Cardiac muscle cell (in vitro differentiated cells and primary cell): ENCODE measurements around the gene CUX1. TPM values are rescaled to one million over a fixed set of nuclear protein-coding genes. Genes with fewer than 3 reads are reported as not detected.

Source experiments
- DNase-seq, 2 donors: peaks; one replicate each; pipeline versions ENCODE4 v3.0.0 to v3.0.0-alpha.2; 2010 to 2017; ENCODE audit warnings: low read depth in 1 of 2, low spot score in 1 of 2
- H3K27ac ChIP-seq: fragments of 200-600 bp; sonication (generic); 2 replicates; pipeline ENCODE4 v1.5.1; 2016
- H3K27me3 ChIP-seq: fragments of 200-600 bp; sonication (generic); 2 replicates; pipeline ENCODE4 v1.6.0; 2016; ENCODE audit warnings: control low read depth
- H3K36me3 ChIP-seq: fragments of 200-600 bp; sonication (generic); 2 replicates; pipeline ENCODE4 v1.5.1; 2016; ENCODE audit warnings: control low read depth
- H3K4me1 ChIP-seq: fragments of 200-600 bp; sonication (generic); 2 replicates; pipeline ENCODE4 v1.8.1; 2017; ENCODE audit warnings: low read depth, mild to moderate bottlenecking, mixed run types
- H3K4me3 ChIP-seq: fragments of 200-600 bp; sonication (generic); 2 replicates; pipeline ENCODE4 v1.5.1; 2016; ENCODE audit warnings: mild to moderate bottlenecking
- H3K9me3 ChIP-seq: fragments of 200-600 bp; sonication (generic); 2 replicates; pipeline ENCODE4 v1.5.1; 2017; ENCODE audit warnings: low read depth, mild to moderate bottlenecking, control low read depth
- CTCF ChIP-seq: IDR thresholded peaks from 2 replicates; pipeline ENCODE4 v1.5.1; 2012; ENCODE audit warnings: low read depth, mild to moderate bottlenecking, low read length
- polyA plus RNA-seq: library from polyadenylated mRNA; unstranded; fragments of >200 nt; fragmentation: Nextera tagmentation; extraction: Ambion mirVana; gene quantifications from 2 replicates; pipeline ENCODE4 v1.2.1, GENCODE V29; 2016
- total RNA-seq: library from RNA; depleted of rRNA; stranded (reverse); fragments of >200 nt; gene quantifications from 2 replicates; pipeline ENCODE4 v1.2.3, GENCODE V29; 2016

Gene CUX1
- total and polyA plus RNA-seq, 2 experiments from 2014 or later: 67.7 to 85.3 TPM

DNA sequence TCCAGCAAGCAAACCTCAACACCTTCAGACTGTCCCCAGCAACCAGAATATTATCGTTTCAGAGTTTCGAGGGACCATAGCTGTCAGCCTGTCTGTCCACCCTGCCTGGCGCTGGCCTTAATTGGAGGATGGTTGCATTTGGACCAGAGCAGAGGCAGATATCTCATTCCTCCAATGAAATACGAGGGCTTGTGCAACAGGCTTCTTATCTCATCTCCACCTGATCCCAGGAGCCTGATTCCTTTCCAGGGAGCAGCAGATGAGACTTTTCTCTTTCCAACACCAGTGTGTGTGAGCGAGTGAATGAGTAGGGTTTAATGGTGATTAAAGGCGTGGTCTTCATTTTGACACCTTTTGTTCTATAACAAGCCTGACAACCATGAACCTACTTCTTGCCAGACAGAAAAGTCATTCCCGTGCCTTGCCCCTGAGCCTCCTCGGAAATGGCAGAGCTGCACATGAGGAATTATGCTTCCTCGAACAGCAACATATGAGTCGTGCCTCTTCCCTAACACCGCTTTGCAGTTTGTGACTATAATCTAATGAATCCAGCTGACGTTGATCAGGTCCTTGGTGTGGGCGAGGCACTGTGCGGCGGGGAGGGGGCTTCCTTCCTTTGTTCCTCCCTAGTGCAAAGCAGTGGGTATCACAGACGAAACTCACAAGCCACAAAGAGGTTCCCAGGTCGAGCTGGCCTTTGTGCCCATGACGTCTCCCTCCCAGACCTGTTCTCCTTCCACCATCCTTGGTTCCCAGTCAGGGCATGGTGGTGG, 147.4 kb downstream of the CUX1 start:
- Histone ChIP-seq H3K9me3 (no peaks in the 10 kb centered on the region), H3K27ac (no peak overlapping the region), H3K4me3 (no peak overlapping the region), H3K27me3 (no peaks in the 10 kb centered on the region), H3K36me3 (no peaks in the 10 kb centered on the region), H3K4me1 (peaks cover 7% of the 10 kb centered on the region)
- no peak for DNase-seq
- no peak for TF ChIP-seq CTCF

DNA sequence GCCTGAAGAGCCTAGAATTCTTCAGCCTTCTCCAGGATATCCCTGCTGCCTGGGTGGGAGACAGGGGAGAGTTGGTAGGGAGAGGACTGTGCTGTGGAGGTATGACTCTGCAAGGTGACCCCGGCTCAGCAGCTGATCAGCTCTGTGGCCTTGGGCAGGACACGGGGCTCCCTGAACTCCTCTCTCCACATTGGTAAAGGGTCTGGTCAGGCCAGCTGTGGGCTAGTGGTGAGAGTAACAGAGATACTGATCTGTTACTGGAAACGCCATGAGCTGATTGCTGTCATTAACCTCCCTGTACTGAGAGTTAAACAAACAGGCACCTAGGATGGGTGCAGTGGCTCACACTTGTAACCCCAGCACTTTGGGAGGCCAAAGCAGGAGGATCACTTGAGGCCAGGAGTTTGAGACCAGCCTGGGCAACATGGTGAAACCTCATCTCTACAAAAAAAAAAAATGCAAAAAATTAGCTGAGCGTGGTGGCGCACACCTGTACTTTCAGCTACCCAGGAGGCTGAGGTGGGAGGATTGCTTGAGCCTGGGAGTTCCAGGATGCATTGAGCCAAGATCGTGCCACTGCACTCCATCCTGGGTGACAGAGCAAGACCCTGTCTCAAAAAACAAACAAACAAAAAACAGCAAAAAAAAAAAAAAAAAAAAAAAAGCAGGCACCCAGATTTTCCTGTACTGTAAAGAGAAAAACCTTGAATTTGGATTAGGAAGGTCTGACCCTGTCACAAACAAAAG, 151.5 kb downstream of the CUX1 start:
- no peaks in the 10 kb centered on the region for H3K36me3 ChIP-seq
- no peak for TF ChIP-seq CTCF
- H3K9me3 ChIP-seq: no peaks in the 10 kb centered on the region
- no peak overlapping the region for H3K4me3 ChIP-seq
- DNase-seq: no peak
- peaks cover 9% of the 10 kb centered on the region for H3K4me1 ChIP-seq
- H3K27ac ChIP-seq: no peak overlapping the region
- H3K27me3 ChIP-seq: no peaks in the 10 kb centered on the region

DNA sequence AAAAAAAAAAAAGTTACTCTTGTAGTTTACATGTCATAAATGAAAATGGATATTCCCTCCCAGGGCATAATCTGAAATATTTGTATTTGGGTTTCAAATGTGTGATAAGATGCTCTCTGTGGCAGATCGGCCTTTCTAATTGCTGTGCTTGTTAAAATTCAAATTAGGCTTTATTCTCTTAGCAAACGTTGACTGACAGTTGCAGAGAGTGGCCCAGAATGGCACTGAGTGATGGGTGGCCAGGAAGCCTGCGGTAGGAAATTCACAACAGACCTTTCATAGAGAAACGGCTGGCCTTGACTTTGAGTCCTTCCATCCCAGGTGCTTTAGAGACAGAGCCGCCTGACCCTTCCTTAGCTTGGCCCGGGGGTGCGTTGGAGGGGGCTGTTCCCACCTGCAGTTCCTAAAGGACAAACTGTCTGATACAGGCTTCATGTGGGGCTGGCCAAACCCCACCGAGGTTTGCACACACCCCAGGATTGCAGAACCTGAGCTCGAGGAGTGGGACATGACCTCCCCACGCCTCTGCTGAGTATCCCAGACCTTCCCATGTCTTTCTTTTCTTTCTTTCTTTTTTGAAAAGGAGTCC, 152.7 kb downstream of the CUX1 start:
- Histone ChIP-seq H3K4me3 (no peak overlapping the region), H3K9me3 (no peaks in the 10 kb centered on the region), H3K27me3 (no peaks in the 10 kb centered on the region), H3K27ac (no peak overlapping the region), H3K4me1 (peaks cover 16% of the 10 kb centered on the region), H3K36me3 (no peaks in the 10 kb centered on the region)
- DNase-seq: no peak
- TF ChIP-seq CTCF: no peak

GRCh38 chr7:101970801-101971200, 153.4 kb downstream of the CUX1 start:
- TF ChIP-seq CTCF: no peak
- Histone ChIP-seq H3K27ac (no peak overlapping the region), H3K4me3 (no peak overlapping the region), H3K27me3 (no peaks in the 10 kb centered on the region), H3K36me3 (no peaks in the 10 kb centered on the region), H3K9me3 (no peaks in the 10 kb centered on the region), H3K4me1 (peaks cover 16% of the 10 kb centered on the region)
- no peak for DNase-seq

DNA sequence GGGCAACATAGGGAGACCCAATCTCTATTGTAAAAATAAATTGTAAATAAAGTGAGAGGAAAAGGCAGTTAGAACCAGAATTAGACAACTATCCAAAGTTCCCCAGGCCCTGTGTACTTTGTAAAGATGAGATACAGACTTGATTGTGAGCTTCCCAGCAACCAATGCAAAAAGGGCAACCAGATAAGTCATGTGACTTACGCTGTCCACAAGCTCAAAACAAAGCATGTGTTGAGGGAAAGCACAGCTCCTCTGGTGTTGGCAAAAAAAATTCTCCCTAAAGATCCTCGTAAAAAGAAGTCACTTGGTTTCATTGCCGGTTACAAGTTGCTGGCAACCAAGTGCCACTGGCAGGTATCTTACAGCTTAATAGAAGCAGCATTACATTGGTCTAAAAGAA, 154.0 kb downstream of the CUX1 start:
- no peak for DNase-seq
- peaks cover 16% of the 10 kb centered on the region for H3K4me1 ChIP-seq
- no peak for TF ChIP-seq CTCF
- H3K36me3 ChIP-seq: no peaks in the 10 kb centered on the region
- no peak overlapping the region for H3K4me3 ChIP-seq
- no peaks in the 10 kb centered on the region for H3K9me3 ChIP-seq
- no peaks in the 10 kb centered on the region for H3K27me3 ChIP-seq
- H3K27ac ChIP-seq: no peak overlapping the region
